Epithelial cell of proximal tubule (primary cell): Measurements from ENCODE around the gene SPATA24. TPM values are rescaled to one million over a fixed set of nuclear protein-coding genes. Genes with fewer than 3 reads are reported as not detected.
A peak's percentile ranks its signal among the peaks of the same experiment; 100 is the strongest.

Experiments used
- DNase-seq: peaks from one replicate; pipeline ENCODE4 v3.0.0-alpha.2; 2011; ENCODE audit warnings: low read depth
- H3K4me3 ChIP-seq: 2 replicates; pipeline ENCODE4 v1.5.1; 2011; ENCODE audit warnings: low read depth, mild to moderate bottlenecking, low read length
- CTCF ChIP-seq: conservative IDR thresholded peaks from 2 replicates; pipeline ENCODE4 v1.5.1; 2012; ENCODE audit warnings: low read depth, mild to moderate bottlenecking, low read length
- total RNA-seq: library from RNA; depleted of rRNA; stranded (reverse); fragments of >200 nt; gene quantifications from 2 replicates; pipeline ENCODE4 v1.2.3, GENCODE V29; 2015

The SPATA24 gene
- total RNA-seq, 1 donor from 2014 or later: 2.2 TPM

DNA sequence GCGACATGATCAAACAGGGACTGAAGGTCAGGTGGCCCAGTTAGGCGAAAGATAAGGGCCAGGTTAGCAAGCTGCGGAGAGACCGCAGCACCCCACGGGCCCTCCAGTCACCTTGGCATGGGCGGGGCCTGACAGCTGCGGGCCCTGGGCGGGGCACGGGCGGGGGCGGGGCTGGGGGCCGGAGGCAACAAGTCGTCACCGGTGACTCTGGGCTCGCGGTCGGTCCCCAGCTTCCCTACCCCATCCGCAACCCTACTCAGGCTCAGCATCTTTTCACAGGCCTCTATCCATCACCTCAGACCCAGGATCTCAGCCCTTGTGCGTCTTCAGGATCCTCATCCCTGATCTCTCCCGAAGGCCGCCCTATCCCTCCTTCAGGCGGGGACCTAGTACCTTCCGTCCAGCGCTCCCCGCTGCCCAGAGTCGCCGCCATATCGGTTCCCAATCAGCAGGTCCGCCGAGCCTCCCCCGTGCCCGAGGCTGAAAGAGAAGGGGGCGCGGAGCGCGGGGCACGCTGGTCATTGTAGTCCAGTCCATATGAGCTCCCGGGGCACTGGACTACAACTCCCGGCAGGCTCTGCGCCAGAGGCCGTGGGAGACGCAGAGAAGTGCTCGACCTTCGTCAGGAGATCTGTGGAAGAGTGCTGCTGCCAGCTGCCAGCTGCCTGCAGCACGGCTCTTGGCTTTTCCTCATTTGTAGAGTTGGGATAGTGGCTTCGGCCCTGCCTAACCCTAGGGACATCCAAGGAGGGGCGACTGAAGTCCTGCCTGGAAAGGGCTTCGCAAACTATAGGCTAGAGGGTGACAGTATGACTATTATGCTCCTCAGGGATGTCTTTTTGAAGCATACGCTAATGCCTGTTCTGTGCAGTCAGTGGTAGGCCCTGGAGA lies 35.4 kb upstream of the SPATA24 start, which contains the start of gene DNAJC18:
Gene DNAJC18, minus strand, starts transcription at position 513 of the 891 bp plus-strand sequence. Its CDS starts 80 bp downstream, at position 433.
- peak within 1 kb of the TSS; percentile 98 for H3K4me3 ChIP-seq
- peak; percentile 18 for DNase-seq

DNA sequence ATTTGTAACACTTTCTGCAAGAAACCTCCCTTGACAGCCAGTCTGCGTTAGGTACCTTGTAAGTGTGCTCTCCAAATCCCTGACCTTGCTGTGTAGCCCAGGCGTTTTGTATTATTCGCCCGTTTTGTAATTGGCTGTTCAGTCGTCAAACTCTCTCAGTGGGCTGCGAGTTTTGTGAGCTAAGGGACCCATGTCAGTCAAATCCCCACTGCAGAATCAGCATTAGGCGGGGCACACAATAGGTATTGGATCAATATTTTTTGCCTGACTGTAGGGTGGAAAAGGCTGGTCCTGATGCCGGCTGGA lies 34.8 kb upstream of the SPATA24 start:
- H3K4me3 ChIP-seq: peak overlapping the region; percentile 98
- DNase-seq: no peak
- no peak for TF ChIP-seq CTCF

More for the DNA sequence above, 35.4 kb upstream of the SPATA24 start, which contains the start of gene DNAJC18:
- TF ChIP-seq CTCF: no peak

- H3K4me3 ChIP-seq: no peak overlapping the region
- TF ChIP-seq CTCF: no peak
- DNase-seq: no peak
These were observed 31.8 kb upstream of the SPATA24 start for GRCh38 chr5:139435676-139436075.

- H3K4me3 ChIP-seq: no peak overlapping the region
- no peak for DNase-seq
- TF ChIP-seq CTCF: no peak
These were observed 27.8 kb upstream of the SPATA24 start for GRCh38 chr5:139431706-139432105.

GRCh38 chr5:139430015-139430414 lies 26.1 kb upstream of the SPATA24 start:
- H3K4me3 ChIP-seq: no peak overlapping the region
- no peak for DNase-seq
- TF ChIP-seq CTCF: no peak

GRCh38 chr5:139426203-139426885 lies 22.5 kb upstream of the SPATA24 start:
- DNase-seq: no peak
- H3K4me3 ChIP-seq: no peak overlapping the region
- TF ChIP-seq CTCF: no peak

DNA sequence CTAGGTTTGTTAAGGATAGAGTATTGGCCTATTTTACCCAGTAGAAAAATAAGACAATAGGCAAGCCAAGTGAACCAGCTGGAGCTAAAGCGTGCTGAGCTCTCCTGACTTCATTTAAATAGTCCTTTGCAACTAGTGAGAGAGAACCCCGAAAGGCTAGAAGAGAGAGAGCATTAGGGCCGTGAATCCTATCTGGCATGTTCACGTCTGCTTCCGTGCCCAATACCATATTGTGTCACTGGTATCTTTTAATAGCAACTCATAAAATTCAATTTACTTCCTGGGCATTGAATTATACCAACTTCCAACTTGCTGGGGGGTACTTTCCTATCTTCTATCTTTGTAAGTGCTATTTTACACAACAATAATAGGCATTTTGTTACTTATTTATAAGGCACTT lies 21.6 kb upstream of the SPATA24 start:
- TF ChIP-seq CTCF: no peak
- DNase-seq: no peak
- H3K4me3 ChIP-seq: no peak overlapping the region
